ENCODE results near the gene TECRL.

The TECRL gene

GRCh38 chr4:64230709-64231310 lies 178.4 kb downstream of the TECRL start:
- DNase-seq (ENCODE audit: low read depth) = no peak
- no peak for TF ChIP-seq CTCF (IDR thresholded peaks at IDR 0.05; ENCODE audit: low read depth, low read length, missing control alignments)
- no peak overlapping the region for H3K4me3 ChIP-seq (ENCODE audit: low read depth, low read length)
